Right lobe of liver (tissue), 6 donors: Measurements from ENCODE around the gene TECR. TPM values are rescaled to one million over a fixed set of nuclear protein-coding genes. Genes with fewer than 3 reads are reported as not detected.

Experiments
- ATAC-seq, 4 donors: fragments of 200-7000 bp; cut with Tn5 transposase; one replicate each; pipeline ENCODE4 v1.9.1; 2020; ENCODE audit warnings: mild to moderate bottlenecking in 4 of 4, moderate library complexity in 4 of 4
- DNase-seq, 3 donors: peaks; one replicate each; pipeline ENCODE4 v3.0.0-alpha.2; 2020
- H3K27ac ChIP-seq, 3 donors: fragments of 200-600 bp; one replicate each; pipeline ENCODE4 v1.8.0; 2022
- H3K27me3 ChIP-seq, 2 donors: fragments of 200-600 bp; one replicate each; pipeline ENCODE4 v1.8.0; 2022
- H3K36me3 ChIP-seq, 4 donors: fragments of 200-600 bp; sonication (generic) in 1 of 4; one replicate each; pipeline versions ENCODE4 v1.5.1 to v1.8.0; 2017 to 2022; ENCODE audit warnings: control low read depth in 1 of 4
- H3K4me1 ChIP-seq, 4 donors: fragments of 200-600 bp; sonication (generic) in 1 of 4; one replicate each; pipeline versions ENCODE4 v1.5.1 to v1.8.0; 2017 to 2022; ENCODE audit warnings: control low read depth in 1 of 4
- H3K4me3 ChIP-seq, 3 donors: fragments of 200-600 bp; one replicate each; pipeline ENCODE4 v1.8.0; 2022
- H3K9me3 ChIP-seq, 4 donors: fragments of 200-600 bp; sonication (generic) in 1 of 4; one replicate each; pipeline versions ENCODE4 v1.5.1 to v1.8.0; 2017 to 2022; ENCODE audit warnings: control low read depth in 1 of 4
- CTCF ChIP-seq, 4 donors: fragments of 200-600 bp in 3 of 4; fragments of 450-650 bp in 1 of 4; IDR thresholded peaks; one replicate each; pipeline versions ENCODE4 v1.5.1 to v1.8.0; 2016 to 2022; ENCODE audit warnings: antibody characterized with exemption in 4 of 4, mild to moderate bottlenecking in 2 of 4
- POLR2A ChIP-seq: fragments of 450-650 bp; IDR thresholded peaks from one replicate; pipeline ENCODE4 v1.6.1; 2017; ENCODE audit warnings: antibody characterized with exemption, mild to moderate bottlenecking
- WGBS: methylation state at CpG from one replicate; pipeline ENCODE4 v1.1.6; 2018; ENCODE audit warnings: low coverage, low lambda C conversion rate; ENCODE audit not compliant: insufficient coverage; ENCODE audit errors: missing lambda C conversion rate; 5-methylcytosine and 5-hydroxymethylcytosine counted together
- intact Hi-C, 2 donors: fragments of 100-400 bp; cut with DNase I; formaldehyde crosslinking; loops; one replicate each; pipeline versions ENCODE4 v1.11.2 to v1.14.1; 2022
- total RNA-seq, 6 experiments: library from RNA; depleted of rRNA in 2 of 6; stranded (reverse); fragments of >200 nt in 2 of 6; fragmentation: NEBNext Ultra II Directional in 3 of 6; extraction: Animal tissue kit (Norgen Biotek cat#: 25700) in 3 of 6; gene quantifications; one replicate each; pipeline versions ENCODE4 v1.1.0 to v1.2.4, GENCODE V29; 2016 to 2023
- donor health status: DM: no; HTN: yes; CAD: no.
- donor health status: DM: no; HTN: no; CAD: no.
- donor health status: DM: no; HTN: no; CAD: no.
- donor health status: DM: no; HTN: yes; CAD: no.
- donor health status: DM: no; HTN: yes; CAD: no.

Gene TECR
- total RNA-seq, 6 experiments from 2014 or later: 37.9 to 99.0 (median 77.0) TPM

GRCh38 chr19:14571695-14572490 is 42.5 kb downstream of the TECR start, which contains the start of gene NDUFB7:
TSS of gene NDUFB7 (minus strand) at chr19:14572066. CDS start at chr19:14572000, 66 bp downstream.
- DNase-seq: peak; percentile 91 to 93 (median 92)
- TF ChIP-seq POLR2A (peak; percentile 55), CTCF (IDR thresholded peaks at IDR 0.05) (peak; percentile 57 to 92 (median 82))
- Histone ChIP-seq H3K4me1 (peaks cover 0 to 8% (median 4%) of the 10 kb centered on the region in 4 donors), H3K4me3 (peak within 1 kb of the TSS; percentile 81 to 100 (median 96)), H3K36me3 (no peaks in the 10 kb centered on the region), H3K27ac (peak within 1 kb of the TSS; percentile 66 to 86 (median 75)), H3K27me3 (no peaks in the 10 kb centered on the region), H3K9me3 (no peaks in the 10 kb centered on the region)
- WGBS: 4% methylated on average over 23 of the region's 40 CpGs
- ATAC-seq: peak; percentile 96 to 98 (median 98)
- intact Hi-C loops: loop anchor here in 1 of 2 donors (10.0 kb wide), 1 partner anchor 113 kb away; no protein-coding TSS in a partner anchor

- H3K4me1 ChIP-seq: peaks cover 0 to 8% (median 3%) of the 10 kb centered on the region in 4 donors
- 86% methylated on average over 6 of the region's 6 CpGs for WGBS
- TF ChIP-seq POLR2A (no peak), CTCF (IDR thresholded peaks at IDR 0.05) (no peak)
- H3K9me3 ChIP-seq: no peaks in the 10 kb centered on the region
- no peak overlapping the region for H3K4me3 ChIP-seq
- DNase-seq (no peak), ATAC-seq (no peak)
- H3K36me3 ChIP-seq: no peaks in the 10 kb centered on the region
- no peaks in the 10 kb centered on the region for H3K27me3 ChIP-seq
- intact Hi-C loops: loop anchor here in 1 of 2 donors (10.0 kb wide), 1 partner anchor 109 kb away; no protein-coding TSS in a partner anchor
- no peak overlapping the region for H3K27ac ChIP-seq
Observed at GRCh38 chr19:14575428-14575980, 46.1 kb downstream of the TECR start.

- TF ChIP-seq CTCF (IDR thresholded peaks at IDR 0.05) (no peak), POLR2A (no peak)
- ATAC-seq (no peak), DNase-seq (no peak)
- no peaks in the 10 kb centered on the region for H3K27me3 ChIP-seq
- no peaks in the 10 kb centered on the region for H3K36me3 ChIP-seq
- H3K4me1 ChIP-seq: no peaks in the 10 kb centered on the region
- H3K4me3 ChIP-seq: no peak overlapping the region
- WGBS: 70% methylated on average over 7 of the region's 8 CpGs
- H3K27ac ChIP-seq: no peak overlapping the region
- intact Hi-C loops: loop anchor here in 1 of 2 donors (10.0 kb wide), 1 partner anchor 108 kb away; no protein-coding TSS in a partner anchor
- no peaks in the 10 kb centered on the region for H3K9me3 ChIP-seq
Observed at GRCh38 chr19:14576363-14576762, 47.0 kb downstream of the TECR start.

GRCh38 chr19:14577264-14577663 is 47.9 kb downstream of the TECR start:
- no peaks in the 10 kb centered on the region for H3K9me3 ChIP-seq
- H3K36me3 ChIP-seq: no peaks in the 10 kb centered on the region
- no peaks in the 10 kb centered on the region for H3K27me3 ChIP-seq
- H3K27ac ChIP-seq: no peak overlapping the region
- WGBS: 81% methylated on average over 5 of the region's 5 CpGs
- no peaks in the 10 kb centered on the region for H3K4me1 ChIP-seq
- no peak overlapping the region for H3K4me3 ChIP-seq
- TF ChIP-seq CTCF (IDR thresholded peaks at IDR 0.05): no peak
- no peak for TF ChIP-seq POLR2A
- ATAC-seq (no peak), DNase-seq (no peak)
- intact Hi-C loops: loop anchor here in 1 of 2 donors (10.0 kb wide), 1 partner anchor 108 kb away; no protein-coding TSS in a partner anchor
